ENCODE data around the gene NUDT21. TPM values are rescaled to one million over a fixed set of nuclear protein-coding genes. Genes with fewer than 3 reads are reported as not detected.
A peak's percentile ranks its signal among the peaks of the same experiment; 100 is the strongest.

The NUDT21 gene
- total and polyA plus RNA-seq, 10 of the 15 experiments (the other 5 are each of a cell fraction or from before 2014, with no cell fraction given) = 70.1 to 229 (median 127) TPM

- H3K27me3 ChIP-seq (replicated peaks in 1 of 2; ENCODE audit: control insufficient read depth in 2 of 2, insufficient read depth in 2 of 2, low read length in 1 of 2) = no peaks in the 10 kb centered on the region
- no peak for ATAC-seq
- DNase-seq (ENCODE audit: low read depth, low spot score) = no peak
- no peak overlapping the region for H3K27ac ChIP-seq (ENCODE audit: control insufficient read depth, insufficient read depth)
- intact Hi-C loops (cut with micrococcal nuclease; ENCODE audit: unreplicated experiment) (no loop called here), in situ Hi-C loops (cut with MboI) (no loop called here)
- CTCF ChIA-PET = no interaction called here
- H4K20me1 ChIP-seq (ENCODE audit: control insufficient read depth, insufficient read depth) = no peaks in the 10 kb centered on the region
- no peak overlapping the region for H3K9ac ChIP-seq (ENCODE audit: control insufficient read depth, insufficient read depth, low read length)
- POLR2A ChIA-PET = interaction anchor here (0.7 to 1.5 kb wide), 2 partner anchors 13 to 987 kb away, joined by 4 read pairs; no protein-coding TSS in a partner anchor
- TF ChIP-seq TCF12 (IDR thresholded peaks at IDR 0.05; ENCODE audit: low read depth, low read length) (no peak), JUNB (IDR thresholded peaks at IDR 0.05) (no peak), YY1 (IDR thresholded peaks at IDR 0.05; ENCODE audit: low read depth, low read length) (no peak), ATF3 (IDR thresholded peaks at IDR 0.05; ENCODE audit: borderline replicate concordance, extremely low read depth, low read depth, low read length) (no peak), NR2C1 (IDR thresholded peaks at IDR 0.05) (no peak), TARDBP (IDR thresholded peaks at IDR 0.05; ENCODE audit: borderline replicate concordance) (no peak)
- H3K4me1 ChIP-seq (ENCODE audit: control insufficient read depth, insufficient read depth, low read length) = no peaks in the 10 kb centered on the region; the same call in 1 of the 2 replicates
- no peaks in the 10 kb centered on the region for H3K9me3 ChIP-seq (replicated peaks; ENCODE audit: control insufficient read depth, insufficient read depth, low read length)
- H2AFZ ChIP-seq (ENCODE audit: control insufficient read depth, low read depth, low read length) = no peak overlapping the region
- RAD21 ChIA-PET (ENCODE audit: unreplicated experiment) = interaction anchor here (2.1 kb wide), 1 partner anchor 9 kb away, joined by 6 read pairs; no protein-coding TSS in a partner anchor
- no TSS peak for BruUV-seq (replicated peaks)
- peaks cover 7 to 18% of the 10 kb centered on the region in 2 experiments; a peak in 3 of 4 replicates for H3K36me3 ChIP-seq (ENCODE audit: control insufficient read depth in 2 of 2, insufficient read depth in 2 of 2, low read length in 1 of 2)
- WGBS (ENCODE audit: insufficient coverage, insufficient replicate concordance, low lambda C conversion rate, missing lambda C conversion rate) = 89% methylated on average over 5 of the region's 5 CpGs
- FAIRE-seq = no peak
- H3K4me2 ChIP-seq (ENCODE audit: control insufficient read depth, insufficient read depth) = no peak overlapping the region
- H3K4me3 ChIP-seq = no peak overlapping the region
- peaks cover 25% of the 10 kb centered on the region for H3K79me2 ChIP-seq (ENCODE audit: control insufficient read depth, insufficient read depth, low read length)
- SMC1A ChIA-PET (ENCODE audit: uncharacterized antibody, unreplicated experiment) = interaction anchor here (1.1 to 1.5 kb wide), 2 partner anchors 14 to 38 kb away, joined by 3 read pairs; partner anchors contain the start of genes NUDT21 and OGFOD1
Observed at GRCh38 chr16:56413381-56413780, 37.8 kb downstream of the NUDT21 start.

DNA sequence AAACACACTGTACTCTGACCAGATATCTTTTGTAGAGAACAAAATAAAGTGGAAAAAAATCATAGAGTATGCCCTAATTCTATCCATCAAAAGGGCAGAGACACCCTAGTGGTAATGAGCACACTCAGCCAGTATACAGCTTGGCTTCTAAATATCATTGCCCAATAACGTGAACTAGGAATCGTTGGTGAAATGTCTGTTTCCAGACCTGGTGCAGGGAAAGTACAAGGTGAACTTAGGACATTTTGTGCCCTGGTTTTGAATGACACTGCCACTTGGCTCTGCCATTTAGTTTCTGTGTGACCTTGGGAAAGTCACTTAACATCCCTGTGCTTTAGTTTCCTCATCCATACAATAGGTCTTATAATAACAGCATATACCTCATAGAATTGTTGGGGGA lies 39.5 kb downstream of the NUDT21 start:
- peaks cover 7 to 18% of the 10 kb centered on the region in 2 experiments; a peak in 3 of 4 replicates for H3K36me3 ChIP-seq (ENCODE audit: control insufficient read depth in 2 of 2, insufficient read depth in 2 of 2, low read length in 1 of 2)
- no peak overlapping the region for H3K4me2 ChIP-seq (ENCODE audit: control insufficient read depth, insufficient read depth)
- H4K20me1 ChIP-seq (ENCODE audit: control insufficient read depth, insufficient read depth) = no peaks in the 10 kb centered on the region
- ChIA-PET RAD21 (ENCODE audit: unreplicated experiment) (no interaction called here), CTCF (interaction anchor here (1.4 kb wide), 1 partner anchor 9 kb away, joined by 3 read pairs; no protein-coding TSS in a partner anchor), SMC1A (ENCODE audit: uncharacterized antibody, unreplicated experiment) (interaction anchor here (1.4 kb wide), 1 partner anchor 24 kb away, joined by 3 read pairs; no protein-coding TSS in a partner anchor), POLR2A (no interaction called here)
- H3K27ac ChIP-seq (ENCODE audit: control insufficient read depth, insufficient read depth) = no peak overlapping the region
- no peak for FAIRE-seq
- H3K27me3 ChIP-seq (replicated peaks in 1 of 2; ENCODE audit: control insufficient read depth in 2 of 2, insufficient read depth in 2 of 2, low read length in 1 of 2) = no peaks in the 10 kb centered on the region
- H3K9me3 ChIP-seq (replicated peaks; ENCODE audit: control insufficient read depth, insufficient read depth, low read length) = no peaks in the 10 kb centered on the region
- no peak overlapping the region for H3K9ac ChIP-seq (ENCODE audit: control insufficient read depth, insufficient read depth, low read length)
- 98% methylated on average over 2 of the region's 2 CpGs for WGBS (ENCODE audit: insufficient coverage, insufficient replicate concordance, low lambda C conversion rate, missing lambda C conversion rate)
- H3K79me2 ChIP-seq (ENCODE audit: control insufficient read depth, insufficient read depth, low read length) = peaks cover 11% of the 10 kb centered on the region
- ATAC-seq = no peak
- in situ Hi-C loops (cut with MboI) = no loop called here
- BruUV-seq (replicated peaks) = TSS peak; percentile 28
- no peak overlapping the region for H3K4me3 ChIP-seq
- no peak overlapping the region for H2AFZ ChIP-seq (ENCODE audit: control insufficient read depth, low read depth, low read length)
- DNase-seq (ENCODE audit: low read depth, low spot score) = no peak
- intact Hi-C loops (cut with micrococcal nuclease; ENCODE audit: unreplicated experiment) = no loop called here
- H3K4me1 ChIP-seq (ENCODE audit: control insufficient read depth, insufficient read depth, low read length) = no peaks in the 10 kb centered on the region; the same call in 1 of the 2 replicates
- TF ChIP-seq RUNX3 (IDR thresholded peaks at IDR 0.05; ENCODE audit: low read length) (no peak), RCOR1 (conservative IDR thresholded peaks at IDR 0.05; ENCODE audit: low read depth, low read length) (no peak), JUND (IDR thresholded peaks at IDR 0.05; ENCODE audit: low read depth, low read length) (no peak), SPI1 (IDR thresholded peaks at IDR 0.05; ENCODE audit: borderline replicate concordance, insufficient read depth, low read depth, low read length) (no peak), STAT1 (conservative IDR thresholded peaks at IDR 0.05) (no peak), GATAD2B (conservative IDR thresholded peaks at IDR 0.05; ENCODE audit: low read depth) (no peak), CTCF (IDR thresholded peaks at IDR 0.05 in 2 of 3, conservative IDR thresholded peaks at IDR 0.05 in 1 of 3; ENCODE audit: control insufficient read depth in 2 of 3, extremely low read depth in 1 of 3, insufficient read depth in 1 of 3, low read depth in 3 of 3, low read length in 3 of 3) (no peak), NBN (IDR thresholded peaks at IDR 0.05) (no peak), NFIC (IDR thresholded peaks at IDR 0.05; ENCODE audit: low read depth, low read length) (no peak), SMAD1 (IDR thresholded peaks at IDR 0.05; ENCODE audit: low read depth, partially characterized antibody) (no peak)

Data from GM12878 (cell line).